CD14-positive monocyte (primary cell): ENCODE results near the gene HAND1. TPM values are rescaled to one million over a fixed set of nuclear protein-coding genes. Genes with fewer than 3 reads are reported as not detected.

Experiments
- DNase-seq, 3 donors: peaks; one replicate each; pipeline ENCODE4 v3.0.0-alpha.2; 2011 to 2022
- H2AFZ ChIP-seq: 2 replicates; pipeline ENCODE4 v1.6.0; 2012; ENCODE audit warnings: mild to moderate bottlenecking, low read depth, low read length, inconsistent platforms; ENCODE audit not compliant: insufficient read depth, poor library complexity, severe bottlenecking
- H3K27ac ChIP-seq, 2 donors: 1 replicate in 1 of 2; 2 replicates in 1 of 2; pipeline ENCODE4 v1.5.1; 2012 to 2013; ENCODE audit warnings: low read length in 2 of 2, control low read depth in 1 of 2, inconsistent platforms in 1 of 2, low read depth in 1 of 2, mild to moderate bottlenecking in 1 of 2
- H3K27me3 ChIP-seq, 2 donors: one replicate each; pipeline versions ENCODE4 v1.6.0 to v1.6.1; 2011 to 2013; ENCODE audit warnings: low read length in 2 of 2; ENCODE audit not compliant: control insufficient read depth in 2 of 2, insufficient read depth in 2 of 2
- H3K36me3 ChIP-seq, 2 donors: replicated peaks in 1 of 2; 1 replicate in 1 of 2; 2 replicates in 1 of 2; pipeline versions ENCODE4 v1.5.1 to v1.6.1; 2012 to 2013; ENCODE audit warnings: low read length in 2 of 2, control low read depth in 1 of 2, inconsistent platforms in 1 of 2, mild to moderate bottlenecking in 1 of 2; ENCODE audit not compliant: insufficient read depth in 2 of 2, control insufficient read depth in 1 of 2
- H3K4me1 ChIP-seq, 2 donors: 1 replicate in 1 of 2; 2 replicates in 1 of 2; pipeline versions ENCODE4 v1.5.1 to v1.6.1; 2012 to 2013; ENCODE audit warnings: low read length in 2 of 2, control low read depth in 1 of 2, inconsistent platforms in 1 of 2, mild to moderate bottlenecking in 1 of 2, moderate library complexity in 1 of 2; ENCODE audit not compliant: insufficient read depth in 2 of 2, control insufficient read depth in 1 of 2
- H3K4me2 ChIP-seq: replicated peaks from 2 replicates; pipeline ENCODE3; 2012; ENCODE audit warnings: low read length, moderate library complexity, mild to moderate bottlenecking; ENCODE audit not compliant: poor library complexity, severe bottlenecking; ENCODE audit errors: extremely low read depth
- H3K4me3 ChIP-seq, 3 experiments: fragments of 200-600 bp in 1 of 3; sonication (generic) in 1 of 3; replicated peaks in 1 of 3; 1 replicate in 2 of 3; 2 replicates in 1 of 3; pipeline ENCODE4 v1.5.1; 2011 to 2013; ENCODE audit warnings: low read length in 3 of 3, mild to moderate bottlenecking in 3 of 3, control low read depth in 2 of 3, low read depth in 2 of 3, inconsistent platforms in 1 of 3, moderate library complexity in 1 of 3
- H3K79me2 ChIP-seq: 2 replicates; pipeline ENCODE4 v1.6.0; 2012; ENCODE audit warnings: mild to moderate bottlenecking, control low read depth, inconsistent platforms, low read length, moderate library complexity; ENCODE audit not compliant: insufficient read depth
- H3K9ac ChIP-seq: 2 replicates; pipeline ENCODE4 v1.6.0; 2017; ENCODE audit warnings: low read length, mild to moderate bottlenecking; ENCODE audit not compliant: insufficient read depth, poor library complexity, severe bottlenecking
- H3K9me3 ChIP-seq, 2 donors: replicated peaks in 1 of 2; 1 replicate in 1 of 2; 2 replicates in 1 of 2; pipeline versions ENCODE4 v1.5.1 to v1.6.1; 2012 to 2013; ENCODE audit warnings: low read length in 2 of 2, control low read depth in 1 of 2; ENCODE audit not compliant: control insufficient read depth in 1 of 2, insufficient read depth in 1 of 2
- H4K20me1 ChIP-seq: 2 replicates; pipeline ENCODE4 v1.6.0; 2012; ENCODE audit warnings: mild to moderate bottlenecking, low read length, control low read depth, moderate library complexity; ENCODE audit not compliant: insufficient read depth
- H3K27ac Mint-ChIP-seq, 7 donors: one replicate each; pipeline ENCODE4 v1.8.0; 2020; ENCODE audit warnings: mild to moderate bottlenecking in 7 of 7, mixed read lengths in 7 of 7, moderate library complexity in 6 of 7, inconsistent platforms in 2 of 7
- H3K27me3 Mint-ChIP-seq, 3 donors: one replicate each; pipeline ENCODE4 v1.8.0; 2021 to 2022; ENCODE audit warnings: low read depth in 3 of 3, mild to moderate bottlenecking in 3 of 3, mixed read lengths in 3 of 3, moderate library complexity in 3 of 3, inconsistent platforms in 1 of 3
- H3K36me3 Mint-ChIP-seq, 2 donors: one replicate each; pipeline ENCODE4 v1.8.0; 2020; ENCODE audit warnings: mixed read lengths in 2 of 2, inconsistent platforms in 1 of 2, mild to moderate bottlenecking in 1 of 2
- H3K4me1 Mint-ChIP-seq: one replicate; pipeline ENCODE4 v1.8.0; 2020; ENCODE audit warnings: mild to moderate bottlenecking, mixed read lengths
- H3K4me3 Mint-ChIP-seq, 2 donors: one replicate each; pipeline ENCODE4 v1.8.0; 2020; ENCODE audit warnings: mild to moderate bottlenecking in 2 of 2, mixed read lengths in 2 of 2, moderate library complexity in 1 of 2
- H3K9me3 Mint-ChIP-seq, 7 donors: one replicate each; pipeline ENCODE4 v1.8.0; 2020 to 2022; ENCODE audit warnings: mixed read lengths in 7 of 7, mild to moderate bottlenecking in 6 of 7, moderate library complexity in 6 of 7, inconsistent platforms in 2 of 7
- CTCF ChIP-seq: fragments of 200-600 bp; IDR thresholded peaks from one replicate; pipeline ENCODE4 v1.8.0; 2022; ENCODE audit warnings: antibody characterized with exemption, mild to moderate bottlenecking
- WGBS: methylation state at CpG from one replicate; pipeline ENCODE4 v1.1.5; 2013; ENCODE audit warnings: missing lambda C conversion rate; ENCODE audit not compliant: insufficient coverage; 5-methylcytosine and 5-hydroxymethylcytosine counted together
- intact Hi-C, 2 donors: fragments of 100-400 bp; cut with micrococcal nuclease; formaldehyde crosslinking; loops; one replicate each; pipeline versions ENCODE4 v1.15.0 to v1.15.1; 2023
- polyA plus RNA-seq, 3 donors: library from polyadenylated mRNA; depleted of rRNA in 1 of 3; unstranded in 2 of 3; stranded (reverse) in 1 of 3; fragments of 300-500 nt in 2 of 3; fragments of >200 nt in 1 of 3; fragmentation: Illumina TruSeq in 2 of 3; gene quantifications; 1 replicate in 2 of 3; 2 replicates in 1 of 3; pipeline ENCODE4 v1.2.3, GENCODE V29; 2012 to 2021

Gene HAND1
- polyA plus RNA-seq, 3 donors: not detected

- H3K4me2 ChIP-seq: no peak overlapping the region
- 78% methylated on average over 3 of the region's 3 CpGs for WGBS
- H3K27me3 Mint-ChIP-seq: peaks cover 16 to 36% (median 27%) of the 10 kb centered on the region in 3 donors
- no peaks in the 10 kb centered on the region for H3K36me3 ChIP-seq
- TF ChIP-seq CTCF: no peak
- H3K4me3 ChIP-seq: no peak overlapping the region
- peaks cover 3% of the 10 kb centered on the region for H3K4me1 Mint-ChIP-seq
- no peaks in the 10 kb centered on the region for H3K79me2 ChIP-seq
- no peaks in the 10 kb centered on the region for H3K9me3 ChIP-seq
- no peak overlapping the region for H3K4me3 Mint-ChIP-seq
- no peak overlapping the region for H2AFZ ChIP-seq
- no peak for DNase-seq
- H3K36me3 Mint-ChIP-seq: no peaks in the 10 kb centered on the region
- intact Hi-C loops: loop anchor here in 1 of 2 donors (10.0 kb wide), 1 partner anchor 81 kb away; no protein-coding TSS in a partner anchor
- H3K27ac ChIP-seq: no peak overlapping the region
- peaks cover 0 to 11% of the 10 kb centered on the region in 2 donors for H3K27me3 ChIP-seq
- H4K20me1 ChIP-seq: no peaks in the 10 kb centered on the region
- no peak overlapping the region for H3K9ac ChIP-seq
- no peak overlapping the region for H3K27ac Mint-ChIP-seq
- H3K9me3 Mint-ChIP-seq: peaks cover 0 to 3% (median 0%) of the 10 kb centered on the region in 7 donors
- no peaks in the 10 kb centered on the region for H3K4me1 ChIP-seq
These were observed 45.7 kb upstream of the HAND1 start for GRCh38 chr5:154523709-154524108.

- Histone ChIP-seq H3K79me2 (no peaks in the 10 kb centered on the region), H3K4me2 (no peak overlapping the region), H3K36me3 (no peaks in the 10 kb centered on the region), H3K9me3 (no peaks in the 10 kb centered on the region), H3K27me3 (peaks cover 0 to 11% of the 10 kb centered on the region in 2 donors), H4K20me1 (no peaks in the 10 kb centered on the region), H3K4me1 (no peaks in the 10 kb centered on the region), H3K27ac (no peak overlapping the region), H3K9ac (no peak overlapping the region), H3K4me3 (no peak overlapping the region), H2AFZ (no peak overlapping the region)
- Mint-ChIP-seq H3K27me3 (peaks cover 19 to 36% (median 27%) of the 10 kb centered on the region in 3 donors), H3K27ac (no peak overlapping the region), H3K4me1 (peaks cover 3% of the 10 kb centered on the region), H3K36me3 (no peaks in the 10 kb centered on the region), H3K4me3 (no peak overlapping the region), H3K9me3 (peaks cover 0 to 3% (median 0%) of the 10 kb centered on the region in 7 donors)
- WGBS: 100% methylated on average over 1 of the region's 4 CpGs
- TF ChIP-seq CTCF: no peak
- intact Hi-C loops: loop anchor here in 1 of 2 donors (10.0 kb wide), 1 partner anchor 82 kb away; no protein-coding TSS in a partner anchor
- DNase-seq: no peak
These were observed 45.1 kb upstream of the HAND1 start for GRCh38 chr5:154523104-154523503.
